Measurements from ENCODE around the gene CYFIP2.

CYFIP2 gene

DNA sequence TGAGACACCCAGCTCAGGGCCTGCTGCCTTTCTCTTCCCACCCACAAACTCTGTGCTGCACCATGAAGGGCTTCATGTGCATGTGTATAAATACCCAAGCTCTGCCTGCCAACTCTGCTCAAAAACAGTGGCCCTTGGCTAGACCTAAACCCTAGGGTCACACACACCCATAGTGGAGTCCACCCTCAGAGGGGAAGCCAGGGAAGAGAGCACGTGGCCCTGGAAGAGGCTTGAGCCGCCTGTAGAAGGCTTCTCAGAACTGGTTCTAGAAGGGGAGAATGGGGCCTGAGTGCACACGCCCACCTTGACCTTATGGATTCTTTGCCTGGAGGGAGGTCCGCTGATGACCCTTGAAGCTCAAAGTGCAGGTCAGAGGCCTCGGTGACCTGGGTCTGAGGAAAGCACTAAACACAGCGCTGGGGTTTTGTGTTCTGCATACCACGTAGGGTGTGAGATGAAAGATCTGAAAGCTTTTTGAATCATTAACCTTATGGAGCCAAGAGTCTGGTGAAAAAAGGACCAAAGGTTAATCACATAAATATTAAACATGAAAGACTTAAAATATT is 60.6 kb downstream of the CYFIP2 start:
- no peak for DNase-seq (ENCODE audit: low read depth)

DNA sequence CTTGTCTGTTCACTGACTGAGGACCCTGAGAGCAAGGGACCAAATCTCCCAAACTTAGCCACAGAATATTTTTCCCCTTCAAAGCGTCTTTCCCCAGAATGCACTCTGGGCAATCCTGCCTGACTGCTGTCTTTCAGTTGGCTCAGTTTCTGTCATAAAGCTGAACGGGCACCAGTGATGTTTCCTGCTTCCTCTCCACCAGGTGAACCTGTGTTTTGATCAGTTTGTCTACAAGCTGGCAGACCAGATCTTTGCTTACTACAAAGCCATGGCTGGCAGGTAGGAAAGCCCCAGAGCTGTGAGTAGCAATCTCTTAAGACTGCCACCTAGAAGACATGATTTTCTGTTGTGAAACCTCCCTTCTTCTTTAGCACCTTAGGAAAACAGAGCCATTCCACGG is 61.8 kb downstream of the CYFIP2 start:
- DNase-seq (ENCODE audit: low read depth): no peak

DNA sequence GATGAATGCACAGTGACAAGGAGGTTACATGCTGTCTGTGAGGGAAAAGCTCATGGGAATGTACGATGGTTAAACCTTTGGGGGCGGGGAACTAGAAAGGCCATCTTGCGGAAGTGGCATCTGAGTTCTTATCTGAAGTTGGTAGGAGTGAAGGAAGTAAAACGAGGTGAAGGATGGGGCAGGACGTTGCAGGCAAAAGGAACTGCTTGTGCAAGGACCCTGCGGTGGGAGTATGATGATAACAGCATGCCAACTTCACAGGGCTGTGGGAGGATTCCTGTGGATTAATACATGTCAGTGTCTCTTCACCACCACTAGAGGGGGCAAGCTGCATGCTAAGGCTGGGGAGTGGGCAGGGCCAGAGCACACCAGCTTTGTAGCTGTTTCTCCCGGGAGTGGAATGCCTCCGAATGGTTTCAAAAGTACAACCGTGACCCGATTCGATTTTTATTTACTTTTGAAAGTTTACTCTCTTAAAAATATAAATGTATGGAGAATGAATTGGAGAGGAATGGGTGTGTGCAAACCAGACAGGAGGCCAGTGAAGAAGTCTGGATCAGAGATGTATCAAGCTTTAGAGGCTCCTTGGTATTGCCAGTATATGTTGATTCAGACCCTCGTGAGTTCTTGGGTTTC is 62.5 kb downstream of the CYFIP2 start:
- DNase-seq (ENCODE audit: low read depth): peak; percentile 84

DNA sequence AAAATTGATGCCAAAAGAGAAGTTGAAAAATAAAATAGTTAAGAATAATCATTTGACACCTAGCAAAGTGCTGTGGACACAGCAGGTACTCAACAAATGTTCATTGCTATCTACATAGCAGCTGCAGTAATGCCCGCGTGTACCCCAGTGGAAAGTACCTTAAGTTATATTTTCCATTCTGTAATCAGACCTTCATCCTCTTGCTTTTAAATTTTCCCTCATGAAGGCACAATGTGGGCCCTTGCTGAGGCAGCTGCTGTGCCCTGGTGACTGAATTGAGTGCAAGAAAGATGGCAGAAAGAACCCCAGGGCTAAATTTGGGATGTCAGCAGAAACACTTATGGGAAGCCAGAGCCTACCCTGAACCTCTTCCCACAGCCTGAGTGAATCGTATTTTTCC is 65.9 kb downstream of the CYFIP2 start:
- no peak for DNase-seq (ENCODE audit: low read depth)

GRCh38 chr5:157335534-157336422 is 69.9 kb downstream of the CYFIP2 start:
- peak; percentile 89 for DNase-seq (ENCODE audit: low read depth)

DNA sequence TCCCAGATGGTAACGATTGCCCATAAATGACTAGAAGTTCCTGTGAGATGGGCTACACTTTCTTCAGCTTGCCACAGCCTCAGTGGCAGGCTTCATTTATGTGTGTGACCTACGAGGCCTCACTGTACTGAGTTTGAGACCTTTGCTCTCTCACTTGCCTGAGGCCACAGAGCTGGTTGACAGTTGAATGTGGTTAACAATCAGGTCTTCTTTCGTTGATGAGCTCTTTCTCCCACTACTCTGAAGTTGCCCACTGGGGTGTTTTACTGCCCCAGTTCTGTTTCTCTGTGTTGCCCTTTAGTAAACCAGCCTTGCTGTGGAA is 70.5 kb downstream of the CYFIP2 start:
- DNase-seq (ENCODE audit: low read depth): no peak

- no peak for DNase-seq (ENCODE audit: low read depth)
These were observed 73.5 kb downstream of the CYFIP2 start for GRCh38 chr5:157339409-157339808.

DNA sequence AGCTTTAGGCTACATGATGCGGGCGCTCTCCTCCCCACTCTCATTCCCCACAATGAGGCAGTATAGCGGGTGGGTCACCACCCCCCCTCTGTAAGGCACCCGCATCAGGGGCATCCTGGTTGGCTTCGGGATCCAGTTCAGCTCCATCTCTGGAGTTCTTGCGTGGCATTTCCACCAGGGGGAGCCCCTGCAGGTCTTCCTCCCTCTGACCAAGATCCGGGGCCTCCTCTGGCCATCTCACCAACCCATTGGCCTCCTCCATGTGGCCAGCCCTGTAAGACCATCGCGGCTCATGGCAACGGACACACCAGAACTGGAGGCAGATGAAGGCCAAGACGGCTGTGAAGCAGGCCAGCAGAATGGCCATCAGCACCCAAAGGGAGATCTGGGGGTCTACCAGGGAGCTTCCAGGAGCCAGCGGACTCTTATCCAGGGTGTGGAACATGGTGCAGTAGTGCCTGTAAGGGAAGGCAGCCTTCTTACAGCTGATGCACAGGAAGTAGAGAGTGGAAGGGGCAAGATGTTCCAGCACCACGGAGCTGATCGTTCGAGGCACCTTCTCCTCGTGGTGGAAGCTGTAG is 77.0 kb downstream of the CYFIP2 start:
- DNase-seq (ENCODE audit: low read depth): peak; percentile 43

DNA sequence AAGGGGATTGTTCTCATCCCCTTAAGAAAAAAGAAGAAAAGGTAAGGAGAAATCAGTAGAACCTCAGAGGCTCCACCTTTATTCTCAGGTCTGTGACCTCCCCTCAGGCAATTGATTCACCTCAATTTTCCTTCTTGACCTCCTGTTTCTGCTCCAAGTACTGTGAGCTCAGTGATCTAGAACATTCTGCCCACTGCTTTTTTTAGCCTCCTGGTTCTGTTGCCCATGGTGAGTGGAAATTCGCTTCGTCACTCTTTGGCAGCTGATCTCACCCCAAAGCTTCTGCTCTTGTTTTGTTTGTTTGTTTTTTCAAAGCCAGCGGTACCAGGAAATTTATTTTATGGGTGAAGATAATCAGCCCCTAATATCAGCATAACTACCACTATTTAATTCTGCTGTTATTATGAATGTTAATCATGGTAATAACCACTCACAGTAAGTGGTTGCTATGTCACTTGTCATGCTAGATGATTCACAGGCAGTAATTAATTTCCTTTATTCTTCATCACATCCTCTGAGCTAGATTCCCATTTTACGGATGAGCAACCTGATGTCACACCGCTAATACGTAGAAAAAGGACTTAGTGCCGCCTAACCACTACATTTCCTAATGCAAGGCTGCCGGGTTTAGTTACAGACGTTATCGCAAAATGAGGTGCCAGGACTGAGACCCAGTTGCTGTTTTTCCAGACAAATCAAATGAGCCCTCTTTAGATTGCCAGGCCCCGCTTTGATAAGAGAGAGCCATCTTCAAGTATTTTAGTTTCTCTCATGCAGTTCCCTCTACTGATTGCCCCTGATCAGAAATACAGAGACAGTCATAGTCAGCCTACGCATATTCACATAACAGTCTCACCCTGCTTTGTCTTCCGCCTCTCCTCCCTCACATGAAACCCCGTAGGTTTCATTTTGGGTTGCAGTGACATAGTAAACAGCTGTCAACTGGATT is 78.2 kb downstream of the CYFIP2 start:
- DNase-seq (ENCODE audit: low read depth): no peak

DNA sequence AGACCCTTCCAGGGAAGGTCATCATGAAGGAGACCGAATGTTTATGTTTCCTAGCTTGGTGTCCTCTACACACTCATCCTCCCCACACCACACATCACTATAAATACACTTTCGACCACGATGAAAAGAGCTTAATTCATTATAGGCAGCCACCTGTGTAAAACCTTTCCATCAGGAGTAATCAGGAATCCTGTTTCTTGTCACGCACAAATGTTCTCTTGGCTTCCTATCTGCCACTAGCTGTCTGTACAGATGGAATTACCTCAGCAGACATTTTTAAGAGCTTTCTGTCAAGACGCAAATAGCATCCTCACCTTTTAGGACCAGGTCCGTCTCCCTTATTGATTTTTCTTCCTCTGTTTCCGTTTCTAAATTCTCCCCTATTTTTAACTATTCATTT is 79.1 kb downstream of the CYFIP2 start:
- DNase-seq (ENCODE audit: low read depth): no peak

DNA sequence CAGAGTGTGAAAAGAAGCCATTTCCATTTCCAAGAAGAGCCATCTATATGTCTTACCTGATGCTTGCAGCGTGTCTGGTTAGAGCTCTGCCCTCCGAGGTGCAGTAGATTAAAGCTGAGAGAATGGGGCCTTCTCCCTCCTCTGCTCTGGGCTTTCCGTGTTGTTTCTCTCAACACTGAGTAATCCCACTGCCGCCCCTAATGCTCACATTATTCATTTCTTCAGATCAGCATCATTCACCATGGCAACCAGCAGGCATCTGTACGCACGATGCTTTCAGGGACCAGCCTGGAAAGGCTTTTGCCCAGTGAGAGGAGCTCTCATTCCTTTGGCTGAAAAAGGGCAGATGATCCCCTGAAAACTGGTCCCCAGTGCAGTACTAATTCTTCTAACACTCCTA is 79.6 kb downstream of the CYFIP2 start:
- no peak for DNase-seq (ENCODE audit: low read depth)

GRCh38 chr5:157347301-157348048 is 81.6 kb downstream of the CYFIP2 start:
- DNase-seq (ENCODE audit: low read depth): no peak

GRCh38 chr5:157348049-157348400 is 82.1 kb downstream of the CYFIP2 start:
- DNase-seq (ENCODE audit: low read depth): no peak

GRCh38 chr5:157350939-157351801 is 85.2 kb downstream of the CYFIP2 start:
- peak; percentile 48 for DNase-seq (ENCODE audit: low read depth)

DNA sequence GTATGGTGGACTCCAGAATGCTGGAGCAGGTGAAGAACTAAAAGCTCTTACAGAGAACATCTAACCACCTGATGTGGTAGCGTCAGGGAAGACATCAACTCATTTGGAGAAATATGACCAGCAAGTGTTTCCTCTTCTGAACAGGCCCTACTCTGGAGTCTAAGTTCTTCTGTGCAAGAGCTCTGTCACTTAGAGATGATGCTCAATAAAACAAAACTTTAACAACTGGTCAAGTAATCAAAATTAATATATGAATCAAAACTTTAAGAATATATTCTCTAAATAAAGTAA is 85.8 kb downstream of the CYFIP2 start:
- no peak for DNase-seq (ENCODE audit: low read depth)

DNA sequence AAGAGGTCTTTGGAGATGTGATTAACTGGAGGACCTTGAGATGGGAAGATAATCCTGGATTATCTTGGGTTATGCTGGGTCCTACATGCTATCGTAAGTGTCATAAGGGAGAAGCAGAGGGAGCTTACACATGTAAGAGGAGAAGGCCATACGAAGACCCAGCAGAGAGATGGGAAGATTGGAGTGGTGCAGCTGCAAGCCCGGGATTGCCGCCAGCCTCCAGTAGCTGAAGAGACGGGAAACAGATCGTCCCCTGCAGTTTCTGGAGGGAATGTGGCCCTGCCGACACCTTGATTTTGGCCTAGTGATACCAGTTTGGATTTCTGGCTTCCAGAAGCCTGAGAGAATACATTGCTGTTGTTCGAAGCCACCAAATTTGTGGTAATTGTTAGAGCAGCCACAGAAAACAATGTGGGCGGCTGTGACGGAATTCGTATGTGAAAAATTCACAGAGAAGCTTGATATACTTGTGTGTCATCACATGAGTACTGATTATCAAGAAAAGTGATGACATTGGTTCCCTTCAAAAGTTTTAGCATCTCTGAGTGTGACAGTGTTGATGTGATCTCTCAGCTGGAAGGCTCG is 86.9 kb downstream of the CYFIP2 start:
- no peak for DNase-seq (ENCODE audit: low read depth)

GRCh38 chr5:157354800-157355199 is 88.9 kb downstream of the CYFIP2 start:
- DNase-seq (ENCODE audit: low read depth): peak; percentile 22

DNA sequence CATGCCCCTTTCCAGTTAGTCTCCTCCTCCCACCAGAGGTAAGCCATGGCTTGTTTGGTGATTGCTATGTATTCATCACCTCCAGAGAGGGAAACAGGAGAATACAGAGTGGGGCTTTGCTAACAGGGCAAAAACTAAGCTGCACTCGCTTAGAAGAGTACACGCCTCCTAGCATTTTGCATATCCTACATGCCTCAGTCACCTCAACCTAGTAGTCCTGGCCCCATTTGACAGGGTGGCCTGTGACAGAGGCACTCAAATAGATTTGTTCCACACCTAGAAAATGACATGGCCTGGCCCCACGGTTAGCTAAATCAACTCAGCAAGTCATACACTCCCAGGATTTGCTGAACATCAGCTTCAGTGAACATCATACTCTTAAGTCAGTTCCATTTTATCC is 90.7 kb downstream of the CYFIP2 start:
- DNase-seq (ENCODE audit: low read depth): no peak

- no peak for DNase-seq (ENCODE audit: low read depth)
These were observed 91.9 kb downstream of the CYFIP2 start for GRCh38 chr5:157357823-157358222.

DNA sequence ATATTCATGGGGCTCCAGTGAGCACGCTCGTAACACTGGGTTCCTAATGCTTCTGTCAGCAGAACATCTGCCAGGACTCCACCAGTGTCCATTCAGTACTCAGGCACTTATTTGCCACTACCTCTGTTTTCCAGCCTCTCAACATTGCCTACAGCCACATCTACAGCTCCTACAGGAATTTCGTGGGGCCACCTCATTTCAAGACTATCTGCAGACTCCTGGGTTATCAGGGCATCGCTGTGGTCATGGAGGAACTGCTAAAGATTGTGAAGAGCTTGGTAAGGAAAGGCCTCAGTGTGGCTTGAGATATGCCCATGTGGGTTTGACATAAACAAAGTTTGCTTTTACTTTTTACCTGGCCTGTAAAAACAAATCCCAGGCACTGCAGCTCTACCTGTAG is 92.9 kb downstream of the CYFIP2 start:
- no peak for DNase-seq (ENCODE audit: low read depth)
